M059J (cell line): Measurements from ENCODE around the gene SEMA6A. TPM values are rescaled to one million over a fixed set of nuclear protein-coding genes. Genes with fewer than 3 reads are reported as not detected.
"Not testable (repeated sequence)": the region's sequence is repeated elsewhere in the genome, so short reads cannot be mapped to it uniquely, and the experiment has no call there.

Experiments
- DNase-seq: peaks from one replicate; pipeline ENCODE4 v3.0.0-alpha.2; 2012; ENCODE audit warnings: low read depth
- total RNA-seq: library from RNA; depleted of rRNA; stranded (reverse); fragments of >200 nt; shearing (Covaris generic); gene quantifications from 2 replicates; pipeline ENCODE4 v1.2.3, GENCODE V29; 2014

Gene SEMA6A
- total RNA-seq, 1 experiment from 2014 or later: not detected

DNA sequence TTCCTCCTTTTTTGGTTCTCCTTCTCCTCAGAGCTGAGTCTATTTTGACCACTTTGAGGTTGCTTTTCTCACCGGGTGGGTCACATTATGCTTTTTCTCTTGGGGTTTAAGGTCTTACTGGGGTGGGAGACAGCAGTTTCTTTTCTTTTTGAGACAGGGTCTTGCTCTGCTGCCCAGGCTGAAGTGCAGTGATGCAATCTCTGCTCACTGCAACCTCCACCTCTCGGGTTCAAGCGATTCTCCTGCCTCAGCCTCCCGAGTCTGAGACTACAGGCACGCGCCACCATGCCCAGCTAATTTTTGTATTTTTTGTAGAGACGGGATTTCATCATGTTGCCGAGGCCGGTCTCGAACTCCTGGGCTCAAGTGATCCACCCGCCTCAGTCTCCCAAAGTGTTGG lies 51.4 kb downstream of the SEMA6A start:
- not testable (repeated sequence) for DNase-seq

DNA sequence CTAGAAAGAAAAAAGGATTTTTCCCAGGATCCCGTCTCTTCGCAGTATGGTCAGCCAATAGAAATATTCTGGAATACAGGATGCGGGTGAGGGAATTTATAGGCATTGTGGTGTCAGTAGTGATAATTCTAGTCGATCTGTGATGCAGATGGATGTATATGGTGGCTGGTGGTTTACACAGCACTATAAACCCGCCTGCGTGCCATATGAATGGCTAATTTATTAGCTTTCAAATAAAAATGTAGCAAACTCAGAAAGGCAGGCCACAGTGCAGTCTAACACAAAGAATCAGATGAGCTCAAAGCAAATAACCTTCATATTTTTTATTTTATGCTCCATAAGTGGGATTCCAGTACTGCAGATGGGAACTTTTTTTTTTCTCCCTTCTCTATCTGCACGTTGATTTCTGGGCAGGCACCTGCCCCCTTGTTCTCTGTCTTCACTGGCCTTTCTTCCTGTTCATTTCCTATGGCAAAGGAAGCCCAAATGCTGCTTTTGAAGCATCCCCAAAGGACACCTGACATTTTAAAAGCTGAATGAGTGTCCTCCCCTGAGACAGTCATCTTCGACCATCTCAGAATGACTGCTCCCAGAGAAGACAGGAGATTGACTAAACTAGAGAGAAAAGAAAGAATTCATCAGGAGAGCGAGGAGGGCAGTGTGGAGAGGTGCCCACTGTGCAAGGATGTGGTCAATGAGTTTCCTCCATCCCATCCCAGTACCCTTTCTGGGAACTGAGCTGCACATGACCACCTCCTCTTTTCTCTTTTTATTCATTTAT lies 52.1 kb downstream of the SEMA6A start:
- DNase-seq: no peak

DNA sequence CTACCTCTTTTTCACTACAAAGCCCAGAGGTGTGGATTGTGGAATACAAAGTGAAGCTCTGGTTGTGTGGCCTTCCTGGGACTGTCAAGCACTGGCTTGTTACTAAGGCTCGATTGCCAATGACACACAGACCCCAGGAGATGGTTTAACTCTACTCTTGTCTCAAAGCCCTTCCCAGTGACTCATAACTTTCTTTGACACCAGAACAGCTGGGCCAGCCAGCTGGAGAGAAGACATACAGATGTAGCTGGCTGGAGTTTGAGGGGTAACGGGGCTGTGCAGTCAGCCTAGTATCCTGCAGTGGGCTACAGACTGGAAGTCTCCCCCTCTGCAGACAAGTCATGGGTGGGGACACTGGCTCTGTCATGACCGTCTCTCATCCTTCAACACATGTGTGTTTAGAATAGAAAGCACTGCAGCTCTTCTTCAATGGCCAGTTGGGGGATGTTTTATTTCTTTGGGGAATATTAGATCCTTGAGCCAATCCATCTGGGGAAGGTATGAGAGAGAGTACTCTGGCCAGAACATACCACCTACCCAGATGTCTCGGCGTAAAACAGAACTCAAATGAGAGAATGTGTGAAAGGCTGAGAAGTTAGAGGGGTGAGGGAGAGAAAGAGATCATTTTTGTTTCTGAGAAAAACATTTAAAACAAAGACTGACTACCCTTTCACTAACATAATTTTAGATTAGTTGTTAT lies 53.3 kb downstream of the SEMA6A start:
- no peak for DNase-seq

DNA sequence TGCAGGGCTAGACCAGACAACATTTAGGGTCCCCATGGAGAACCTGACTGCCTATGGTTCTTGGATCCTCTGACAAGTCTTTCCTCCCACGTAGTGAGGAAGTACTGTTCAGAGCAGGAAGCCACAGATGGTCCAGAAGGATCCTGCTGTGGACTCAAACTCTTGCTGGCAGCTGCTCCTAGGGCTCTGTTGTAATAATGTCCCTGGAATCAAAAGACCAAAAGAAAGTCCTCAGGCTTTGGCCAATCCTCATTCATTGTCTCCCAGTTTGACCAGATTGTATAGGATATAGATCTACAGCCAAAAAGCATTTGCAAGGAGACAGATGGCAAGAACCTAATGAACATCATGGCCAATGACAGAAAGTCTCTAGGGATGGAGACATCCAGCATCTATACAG lies 53.9 kb downstream of the SEMA6A start:
- no peak for DNase-seq

DNA sequence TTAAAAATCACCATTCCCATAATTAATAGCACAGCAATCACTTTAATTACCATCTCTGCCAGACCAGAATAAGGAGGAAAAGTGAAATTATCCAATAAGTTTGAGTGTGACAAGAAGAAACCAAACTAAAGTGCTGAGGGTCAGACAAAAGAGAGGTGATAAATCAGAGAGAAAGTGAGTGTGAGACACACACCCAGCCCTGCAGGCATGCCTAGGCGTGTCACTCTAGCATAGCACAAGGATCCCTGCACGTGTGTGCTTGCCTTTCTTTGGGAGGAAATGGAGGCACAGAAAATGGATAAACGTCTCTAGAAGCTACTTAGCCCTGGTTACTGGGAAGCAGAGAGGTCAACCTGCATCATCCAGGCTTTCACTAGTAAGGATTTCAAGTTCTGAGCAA lies 56.2 kb downstream of the SEMA6A start:
- DNase-seq: no peak

DNA sequence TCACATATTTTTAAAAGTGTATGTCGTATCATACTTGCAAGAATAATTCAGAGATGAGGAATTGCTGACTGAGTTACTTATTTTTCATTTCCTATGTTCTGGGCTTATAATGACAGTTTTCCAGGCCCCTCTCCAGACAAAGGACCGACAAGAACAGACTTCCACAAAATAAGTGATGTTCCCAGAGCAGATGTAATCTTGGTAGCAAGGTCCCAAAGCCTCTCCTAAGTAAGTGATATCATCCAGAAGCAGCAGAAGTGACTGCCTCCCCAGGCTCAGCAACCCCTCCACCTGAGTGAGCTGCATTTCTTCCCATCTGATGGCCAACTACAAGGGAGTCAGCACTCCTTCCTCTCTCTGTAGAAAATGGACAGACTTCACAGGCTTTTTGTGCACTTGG lies 57.1 kb downstream of the SEMA6A start:
- no peak for DNase-seq

DNA sequence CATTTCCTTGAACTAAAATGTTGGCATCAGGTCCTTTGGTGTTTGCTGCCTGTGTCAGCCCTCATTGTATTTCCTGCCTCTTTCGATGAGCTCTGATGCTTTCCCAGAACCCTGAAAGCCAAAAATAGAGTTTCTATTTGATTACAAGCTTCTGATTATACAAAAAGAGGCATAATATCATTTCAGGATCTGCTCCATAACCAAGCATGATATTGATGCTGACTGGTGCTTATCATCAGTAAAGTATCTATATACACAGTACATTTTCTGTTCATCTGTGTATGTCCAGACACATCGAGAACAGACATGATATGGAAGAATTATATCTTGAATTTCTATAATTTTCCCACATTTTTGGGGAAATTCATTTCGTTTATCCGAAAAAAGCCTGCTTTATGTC lies 58.6 kb downstream of the SEMA6A start:
- DNase-seq: no peak

DNA sequence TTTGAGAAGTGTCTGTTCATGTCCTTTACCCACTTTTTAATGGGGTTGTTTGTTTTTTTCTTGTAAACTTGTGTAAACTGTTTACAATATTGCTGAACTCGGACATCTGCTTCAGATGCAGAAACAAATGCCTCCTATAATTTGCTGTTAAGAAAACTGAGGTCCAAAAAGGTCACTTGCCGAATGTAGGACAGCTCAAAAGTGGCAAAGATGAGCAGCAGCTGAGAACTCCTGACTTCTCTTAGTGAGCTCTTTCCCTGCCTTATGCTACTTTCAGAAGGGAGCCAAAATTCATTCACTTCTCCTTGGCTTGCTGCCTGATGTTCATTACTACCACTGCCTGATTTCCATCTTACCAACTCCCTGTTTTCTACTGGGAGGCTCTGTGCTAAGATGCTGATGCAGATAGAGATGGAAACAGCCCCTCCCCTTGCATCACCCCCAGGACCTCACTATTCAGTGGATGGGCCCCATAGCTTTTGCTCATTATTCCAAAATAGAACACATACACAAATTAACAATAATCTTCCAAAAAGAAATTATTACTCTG lies 60.1 kb downstream of the SEMA6A start:
- DNase-seq: no peak

DNA sequence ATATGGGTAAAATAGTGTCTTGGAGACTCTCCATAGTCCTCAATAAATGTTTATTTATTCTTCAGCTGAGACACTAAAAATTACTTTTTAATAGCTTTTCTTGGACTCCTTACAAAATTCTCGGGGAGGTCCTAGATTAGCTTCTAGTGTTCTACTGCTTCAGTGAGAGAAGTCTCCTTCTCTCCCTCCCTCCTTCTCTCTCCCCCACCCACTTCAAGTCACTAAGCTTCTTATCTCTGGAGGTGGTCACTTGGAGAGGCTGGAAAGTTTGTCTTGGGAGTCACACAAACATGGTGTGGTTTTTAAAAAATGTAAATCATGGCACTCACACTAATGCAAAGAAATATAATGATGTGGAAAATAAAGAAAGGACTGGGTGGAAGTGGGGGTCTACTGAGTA lies 64.1 kb downstream of the SEMA6A start:
- DNase-seq: no peak

DNA sequence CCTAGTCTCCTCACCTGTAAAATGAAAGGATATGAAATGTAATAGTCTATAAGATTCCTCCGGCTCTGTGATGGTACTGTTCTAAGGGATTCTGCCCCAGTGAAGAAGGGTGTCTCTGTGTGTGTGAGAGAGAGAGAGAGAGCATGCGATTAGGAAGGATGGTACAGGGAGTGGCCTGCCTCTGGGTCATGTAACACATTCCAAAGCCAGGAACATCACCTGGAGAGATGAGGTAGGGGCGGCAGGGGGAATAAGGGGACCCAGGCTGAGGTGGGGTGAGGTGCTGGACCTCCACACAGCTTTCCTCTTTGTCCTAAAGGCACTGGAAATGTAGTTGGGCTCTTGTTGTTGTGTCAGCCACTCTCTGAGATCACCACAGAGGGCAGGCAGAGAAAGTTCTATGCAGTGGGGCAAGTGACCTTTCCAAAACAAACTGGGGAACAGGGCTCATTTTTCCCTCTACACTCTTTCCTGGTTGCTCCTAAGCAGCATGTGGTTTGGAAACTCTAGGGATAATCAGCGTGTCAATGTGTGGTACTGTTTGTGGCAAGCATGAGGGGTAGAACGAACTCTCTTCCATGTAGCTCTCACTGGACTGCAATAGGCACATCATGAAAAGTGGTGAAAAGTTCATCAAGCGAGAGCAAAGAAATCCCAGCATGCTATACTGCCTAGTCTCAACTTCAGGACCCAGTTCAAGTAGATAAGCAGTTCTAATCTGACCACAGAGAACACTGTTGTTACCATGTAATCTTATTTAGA lies 65.0 kb downstream of the SEMA6A start:
- DNase-seq: no peak

DNA sequence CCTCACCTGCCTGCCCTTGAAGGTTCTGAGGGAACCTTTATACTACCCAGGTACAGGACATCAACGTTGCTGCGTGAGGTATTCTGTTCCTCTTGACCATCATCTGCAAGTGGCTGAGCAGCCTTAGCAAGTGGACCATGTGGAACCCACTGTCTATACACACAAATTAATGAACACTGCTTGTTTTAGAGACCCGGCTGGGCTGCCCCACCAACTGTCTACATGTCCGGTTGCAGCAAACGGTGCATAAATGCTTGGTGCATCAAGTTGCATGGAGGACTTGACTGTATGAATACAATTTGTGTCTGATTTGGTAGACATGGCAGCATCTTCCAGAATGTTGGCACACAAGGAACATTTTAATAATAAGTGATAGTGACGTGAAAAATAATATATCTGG lies 65.8 kb downstream of the SEMA6A start:
- no peak for DNase-seq

DNA sequence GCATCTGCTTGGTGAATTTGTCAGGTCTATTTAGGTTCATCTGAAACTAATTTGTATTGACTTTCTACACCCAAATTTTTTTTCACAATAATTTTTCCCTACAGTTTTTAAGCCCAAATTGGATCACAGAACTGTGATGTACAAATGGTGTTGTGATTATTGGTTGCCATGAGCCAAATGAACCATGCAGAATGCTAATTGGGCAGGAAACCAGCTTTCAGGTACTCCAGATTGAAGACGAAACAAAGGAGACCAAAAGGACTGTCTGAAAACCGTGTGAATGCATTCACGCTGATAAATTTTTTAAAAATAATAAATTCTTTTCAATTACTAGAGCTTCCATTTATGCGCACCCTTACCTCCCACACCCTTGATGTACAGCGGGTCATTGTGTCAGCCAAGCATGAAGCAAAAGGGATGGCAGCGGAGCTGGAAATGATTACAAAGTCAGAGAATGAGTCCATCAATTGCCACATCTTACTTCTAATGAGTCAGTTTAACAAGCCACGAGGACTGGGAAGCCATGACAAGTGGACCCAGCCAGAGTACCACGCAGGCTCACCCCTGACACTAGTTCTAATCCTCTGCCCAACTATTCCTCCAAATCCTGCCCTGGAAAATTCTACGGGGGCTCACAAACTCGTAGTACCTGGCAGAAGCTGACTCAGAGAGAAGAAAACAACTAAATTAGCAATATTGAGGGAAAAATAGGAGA lies 66.5 kb downstream of the SEMA6A start:
- DNase-seq: no peak

DNA sequence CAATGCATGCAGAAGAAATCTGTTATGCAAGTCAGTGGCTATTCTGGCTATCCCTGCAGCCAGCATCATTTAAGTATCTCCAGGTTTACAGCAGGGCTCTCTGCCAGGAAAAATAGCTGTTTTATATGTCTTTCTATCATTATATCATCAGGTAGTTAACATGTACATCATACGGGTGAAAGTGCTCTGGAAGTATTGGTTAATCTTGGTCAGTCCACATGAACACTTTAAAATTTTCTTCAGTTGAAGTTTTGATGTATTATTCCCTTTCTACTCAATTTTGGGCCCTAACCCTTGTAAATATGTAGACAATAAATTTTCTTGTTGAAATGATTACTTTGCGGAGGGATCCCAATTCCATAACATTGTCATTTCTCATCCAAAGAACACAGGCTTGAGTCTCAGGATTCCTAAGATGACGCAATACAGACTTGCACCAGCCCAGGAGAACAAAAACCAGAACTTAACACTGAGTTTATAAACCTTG lies 67.5 kb downstream of the SEMA6A start:
- DNase-seq: no peak

DNA sequence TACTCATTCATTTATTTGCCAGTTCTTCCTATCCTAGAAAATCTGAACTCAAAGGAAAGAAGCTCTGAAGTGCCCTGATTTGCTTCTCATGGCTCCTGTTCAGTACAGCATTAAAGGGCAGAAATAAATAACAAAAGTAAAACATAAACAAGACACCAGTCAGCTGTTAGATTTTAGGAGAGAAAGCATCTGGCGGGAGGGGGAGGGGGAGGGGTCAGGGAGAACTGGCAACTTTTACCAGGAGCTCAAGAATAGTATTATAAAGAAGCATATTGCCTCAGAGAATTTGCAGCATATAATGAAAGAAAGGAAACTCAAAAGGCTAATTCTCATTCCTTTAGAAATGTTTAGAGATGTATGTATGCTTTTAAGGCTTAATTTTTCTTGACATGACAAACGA lies 68.1 kb downstream of the SEMA6A start:
- no peak for DNase-seq

DNA sequence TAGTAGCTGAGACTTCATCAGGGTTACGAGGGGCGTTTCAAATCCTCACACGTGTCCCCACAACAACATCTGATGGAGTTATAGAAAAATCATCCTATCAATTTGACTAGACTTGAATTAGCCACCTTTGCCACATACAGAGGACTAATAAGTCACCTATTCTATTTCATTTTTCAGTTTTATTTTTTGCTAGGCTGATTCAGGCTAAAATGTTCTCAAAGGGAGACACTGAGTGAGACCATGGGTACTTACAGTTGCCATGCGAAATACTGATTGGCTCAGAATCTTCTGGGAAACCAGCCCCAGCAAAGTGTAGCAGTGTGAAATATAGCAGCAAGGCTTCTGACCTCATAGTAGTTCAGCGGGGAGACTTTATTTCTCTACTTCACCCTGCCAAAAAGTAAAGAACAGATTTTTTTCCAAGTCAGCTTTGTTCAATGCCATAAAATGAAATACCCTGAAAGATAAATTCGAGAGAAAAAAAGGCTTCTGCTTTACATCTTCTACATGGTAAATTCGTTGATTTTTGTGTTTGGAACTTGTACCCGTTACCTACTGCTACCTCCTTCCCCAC lies 69.9 kb downstream of the SEMA6A start:
- no peak for DNase-seq

DNA sequence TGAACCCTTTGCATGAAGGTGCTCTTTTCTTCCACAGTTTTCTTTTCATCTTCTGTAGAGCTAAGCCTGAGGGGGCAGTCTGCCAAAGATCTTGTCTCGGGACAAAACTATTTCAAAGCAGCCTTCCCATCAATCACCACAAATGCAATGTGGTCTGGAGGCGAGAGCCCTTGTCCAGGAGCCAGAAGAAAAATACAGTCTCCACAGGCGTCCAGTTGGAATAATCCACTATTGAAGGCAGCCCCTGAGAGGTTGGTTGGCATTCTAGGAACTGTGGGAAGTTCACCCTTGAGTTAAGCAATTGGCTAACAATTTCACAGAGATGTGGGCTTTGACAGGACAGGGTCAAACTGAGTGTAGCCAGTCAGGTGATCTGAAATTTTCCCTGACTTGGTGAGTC lies 72.0 kb downstream of the SEMA6A start:
- DNase-seq: peak; percentile 59

DNA sequence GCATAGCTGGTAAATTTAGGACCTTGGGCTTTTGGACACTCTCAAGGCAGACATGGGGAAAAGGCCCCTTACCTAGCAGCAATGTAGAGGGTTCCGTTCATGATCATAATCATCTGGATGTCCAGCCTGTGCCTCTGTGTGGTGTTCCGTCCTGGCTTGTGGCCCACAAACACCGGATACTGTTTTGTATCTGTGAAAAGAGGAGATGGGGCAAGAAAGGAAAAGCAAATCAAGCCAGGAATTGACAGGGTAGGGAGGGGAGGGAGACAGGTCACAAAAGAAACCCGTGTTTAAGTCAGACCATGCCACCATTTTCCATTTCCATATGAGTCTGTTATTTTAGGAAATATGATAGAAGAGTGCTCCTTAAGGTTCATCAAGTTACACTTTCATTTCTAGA lies 72.5 kb downstream of the SEMA6A start:
- DNase-seq: no peak

DNA sequence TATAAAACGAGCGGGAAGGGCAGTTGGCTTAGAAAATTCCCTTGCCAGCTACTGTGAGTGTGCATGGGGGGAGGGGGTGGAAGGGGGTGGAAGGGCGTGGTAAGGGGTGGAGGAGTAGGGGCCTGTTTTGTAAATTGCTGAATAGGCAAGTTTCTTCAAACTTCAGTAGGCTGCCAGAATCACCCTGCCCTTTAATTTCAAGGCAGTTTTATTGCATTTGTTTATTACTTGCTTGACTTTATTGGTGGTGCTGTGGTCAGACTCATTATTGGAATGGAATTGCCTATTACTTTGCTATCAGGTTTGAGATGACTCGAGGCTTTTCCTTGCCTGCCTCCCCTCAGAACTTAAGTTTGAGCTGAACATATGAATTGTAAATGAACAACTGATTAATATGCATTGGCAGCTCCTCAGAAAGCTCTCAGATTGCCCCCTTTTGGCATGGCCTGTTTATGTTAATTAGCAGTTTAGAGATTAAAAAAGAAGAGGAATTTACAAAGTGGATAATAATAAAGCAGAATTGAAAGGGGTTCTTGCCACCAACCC lies 76.0 kb downstream of the SEMA6A start:
- no peak for DNase-seq

DNA sequence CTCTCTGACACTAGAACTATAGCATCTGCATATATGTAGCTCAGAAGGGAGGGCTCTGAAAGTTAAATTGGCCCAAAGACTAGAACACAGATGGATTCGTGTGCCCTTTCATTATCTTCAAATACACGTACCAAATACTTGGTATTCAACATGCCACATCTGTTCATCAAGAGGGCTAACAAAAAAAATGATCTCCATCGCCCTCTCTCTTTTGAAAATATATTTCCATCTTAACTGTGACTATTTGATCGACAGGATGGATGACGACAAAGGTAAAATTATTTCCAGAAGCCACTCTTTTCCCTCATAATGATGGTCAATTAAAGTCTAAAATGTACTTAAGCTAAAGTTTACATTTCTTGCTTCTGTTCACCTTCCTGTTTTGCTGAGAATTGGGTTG lies 77.0 kb downstream of the SEMA6A start:
- DNase-seq: no peak

DNA sequence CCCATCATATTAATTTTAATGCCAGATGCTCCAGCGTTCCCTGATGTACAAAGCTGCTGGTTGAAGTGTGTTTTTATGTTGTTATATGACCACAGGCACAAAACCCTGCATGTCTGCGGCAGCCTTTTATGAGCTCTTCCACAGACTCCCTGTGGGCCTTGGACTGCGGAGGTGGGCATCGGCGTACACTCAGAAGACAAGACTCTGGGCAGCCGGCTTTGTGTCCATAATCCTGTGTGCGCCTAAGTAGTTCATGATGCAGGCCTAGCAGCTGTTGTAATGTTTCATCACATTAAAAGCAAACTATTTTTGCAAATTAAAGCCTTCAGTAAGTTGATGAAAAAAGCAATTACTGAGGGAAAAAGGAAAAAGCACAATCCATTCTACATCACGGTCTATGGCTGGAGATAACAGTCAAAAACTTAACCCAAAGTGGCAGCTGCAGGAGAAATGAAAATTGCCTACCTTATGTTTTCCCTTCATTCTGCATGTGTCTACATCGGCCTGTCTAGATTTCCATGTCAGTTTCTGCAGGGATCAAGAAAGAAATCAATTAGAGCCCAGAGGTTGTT lies 78.8 kb downstream of the SEMA6A start:
- DNase-seq: no peak
